ENCODE measurements around the gene PCMT1.
A peak's percentile ranks its signal among the peaks of the same experiment; 100 is the strongest.
"Not testable (repeated sequence)": the region's sequence is repeated elsewhere in the genome, so short reads cannot be mapped to it uniquely, and the experiment has no call there.

The PCMT1 gene

GRCh38 chr6:149823013-149823412, 73.5 kb downstream of the PCMT1 start:
- DNase-seq, result no peak

DNA sequence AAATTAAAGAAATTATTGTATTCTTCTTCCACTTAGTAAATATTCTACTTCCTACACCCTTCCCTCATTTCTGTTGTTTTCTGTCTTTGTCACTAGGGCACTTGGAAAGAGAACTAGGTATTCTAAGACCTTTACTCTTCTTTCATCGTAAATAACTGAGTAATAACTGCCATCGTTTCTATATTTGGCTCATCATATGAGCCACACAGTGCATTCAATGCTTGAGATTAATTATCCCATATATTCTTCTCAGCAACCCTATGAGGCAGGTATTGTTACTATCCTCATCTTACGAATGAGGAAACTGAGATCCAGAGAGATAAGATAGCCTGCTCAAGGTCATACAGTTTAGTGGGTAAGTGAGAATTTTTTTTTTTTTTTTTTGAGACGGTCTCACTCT, 75.8 kb downstream of the PCMT1 start:
- no peak for DNase-seq

GRCh38 chr6:149830731-149831307, 81.3 kb downstream of the PCMT1 start:
- no peak for DNase-seq

GRCh38 chr6:149831308-149831820, 81.8 kb downstream of the PCMT1 start:
- DNase-seq, result no peak

DNA sequence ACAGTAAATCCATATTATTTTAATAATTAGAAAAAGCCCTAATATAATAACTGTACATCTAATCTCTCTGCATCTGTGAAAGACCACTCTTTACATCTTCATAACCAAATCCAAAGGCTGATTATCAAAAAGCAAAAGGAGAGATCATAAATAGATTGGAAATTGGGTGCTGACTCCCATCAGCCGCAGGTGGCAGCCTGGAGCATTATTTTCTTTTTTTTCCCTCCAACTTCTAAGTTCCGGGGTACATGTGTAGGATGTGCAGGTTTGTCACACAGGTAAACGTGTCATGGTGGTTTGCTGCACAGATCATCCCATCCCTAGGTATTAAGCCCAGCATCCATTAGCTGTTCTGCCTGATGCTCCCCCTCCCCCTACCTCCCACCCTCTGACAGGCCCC, 84.1 kb downstream of the PCMT1 start:
- DNase-seq, result no peak

- DNase-seq, result no peak
Measured at GRCh38 chr6:149834513-149835481, 85.3 kb downstream of the PCMT1 start.

DNA sequence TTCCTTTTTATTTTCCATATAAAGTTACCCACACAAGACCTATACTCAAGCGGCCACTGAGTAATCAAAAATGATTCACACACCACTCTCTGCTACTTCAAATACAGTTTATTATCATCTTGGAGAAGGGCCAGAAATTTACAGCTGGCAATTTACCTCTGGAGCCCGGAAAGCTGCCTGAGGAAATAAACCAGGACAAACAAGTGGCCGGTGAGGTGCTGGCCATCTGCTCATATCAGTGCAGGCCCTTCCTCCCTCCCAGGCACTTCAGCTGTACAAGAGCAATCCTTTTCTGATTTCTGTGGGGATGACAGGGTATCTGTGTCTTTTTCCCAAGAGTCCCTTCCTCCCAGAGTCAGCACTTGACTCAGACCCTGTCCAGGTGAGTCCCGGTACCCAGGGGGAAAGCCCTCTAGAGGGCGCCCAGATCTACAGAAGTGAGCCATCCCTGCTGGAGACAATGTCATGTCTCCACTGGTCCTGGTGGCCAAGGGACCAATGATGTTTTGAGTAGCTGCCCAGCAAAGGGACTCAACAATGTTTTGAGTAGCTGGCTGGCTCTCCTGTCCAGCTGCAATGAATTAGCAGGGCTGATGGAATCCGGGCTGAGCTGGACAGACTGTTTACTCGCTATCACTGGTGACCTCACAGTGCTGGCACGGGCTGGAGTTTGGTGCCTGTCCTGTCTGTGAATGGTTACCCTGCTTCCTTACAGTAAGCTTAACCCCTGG, 91.0 kb downstream of the PCMT1 start:
- DNase-seq, result peak; percentile 21

DNA sequence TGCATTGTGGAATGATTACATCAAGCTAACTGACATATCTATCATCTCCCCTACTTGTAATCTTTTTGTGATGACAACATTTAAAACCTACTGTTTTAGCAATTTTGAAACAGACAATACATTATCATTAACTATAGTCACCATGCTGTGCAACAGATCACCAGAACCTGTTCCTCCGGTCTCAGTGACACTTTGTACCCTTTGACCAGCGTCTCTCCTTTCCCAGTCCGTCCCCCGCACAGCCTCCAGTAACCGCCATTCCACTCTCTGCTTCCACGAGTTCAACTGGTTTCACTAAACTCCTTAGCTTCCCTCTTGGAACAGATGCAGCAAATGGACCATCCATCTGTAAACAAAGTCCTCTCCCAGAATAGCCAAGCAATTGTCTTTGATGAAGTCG, 92.8 kb downstream of the PCMT1 start:
- no peak for DNase-seq

GRCh38 chr6:149843051-149843633, 93.6 kb downstream of the PCMT1 start:
- no peak for DNase-seq

GRCh38 chr6:149844036-149844435, 94.5 kb downstream of the PCMT1 start:
- not testable (repeated sequence) for DNase-seq

GRCh38 chr6:149844480-149844879, 94.9 kb downstream of the PCMT1 start:
- no peak for DNase-seq

DNA sequence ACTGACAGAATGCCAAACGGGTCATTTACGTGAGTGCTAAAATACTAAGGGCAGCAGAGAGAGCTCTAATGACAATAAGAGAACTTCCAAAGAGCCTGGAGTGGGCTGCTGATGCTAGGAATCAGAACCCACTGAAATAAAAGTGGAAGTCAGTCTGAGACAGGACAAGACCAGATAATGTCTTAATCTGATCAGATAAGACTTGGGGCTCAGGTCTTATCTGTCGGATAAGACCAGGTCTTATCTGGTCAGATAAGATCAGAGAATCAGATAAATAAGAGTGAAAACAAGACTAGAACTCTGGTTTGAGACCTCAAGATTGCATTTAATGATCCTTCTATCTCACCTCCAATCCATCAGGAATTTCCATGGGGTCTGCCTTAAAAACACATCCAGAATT, 96.0 kb downstream of the PCMT1 start:
- no peak for DNase-seq

GRCh38 chr6:149846321-149846720, 96.8 kb downstream of the PCMT1 start:
- DNase-seq, result no peak

DNA sequence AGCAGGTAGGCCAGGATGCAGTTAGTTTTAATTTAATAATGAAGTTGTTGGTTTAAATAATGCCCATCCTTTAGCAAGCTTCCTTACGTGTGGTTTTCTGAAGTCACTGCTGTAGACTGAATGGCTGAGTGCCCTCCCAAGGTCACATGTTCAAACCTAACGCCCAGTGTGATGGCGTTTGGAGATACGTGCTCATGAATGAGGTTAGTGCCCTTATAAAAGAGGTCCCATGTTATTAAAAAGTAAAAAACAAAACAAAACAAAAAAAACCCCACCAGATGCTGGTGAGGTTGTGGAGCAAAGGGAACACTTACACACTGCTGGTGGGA, 98.4 kb downstream of the PCMT1 start:
- DNase-seq, result no peak

DNA sequence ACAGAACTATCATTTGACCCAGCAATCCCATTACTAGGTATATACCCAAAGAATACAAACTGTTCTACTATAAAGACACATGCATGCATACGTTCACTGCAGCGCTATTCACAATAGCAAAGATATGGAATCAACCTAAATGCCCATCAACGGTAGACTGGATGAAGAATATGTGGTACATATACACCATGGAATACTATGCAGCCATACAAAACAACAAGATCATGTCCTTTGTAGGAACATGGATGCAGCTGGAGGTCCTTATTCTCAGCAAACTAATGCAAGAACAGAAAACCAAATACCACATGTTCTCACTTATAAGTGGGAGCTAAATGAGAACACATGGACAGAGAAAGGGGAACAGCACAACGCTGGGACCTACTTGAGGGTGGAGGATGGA, 98.8 kb downstream of the PCMT1 start:
- not testable (repeated sequence) for DNase-seq

DNA sequence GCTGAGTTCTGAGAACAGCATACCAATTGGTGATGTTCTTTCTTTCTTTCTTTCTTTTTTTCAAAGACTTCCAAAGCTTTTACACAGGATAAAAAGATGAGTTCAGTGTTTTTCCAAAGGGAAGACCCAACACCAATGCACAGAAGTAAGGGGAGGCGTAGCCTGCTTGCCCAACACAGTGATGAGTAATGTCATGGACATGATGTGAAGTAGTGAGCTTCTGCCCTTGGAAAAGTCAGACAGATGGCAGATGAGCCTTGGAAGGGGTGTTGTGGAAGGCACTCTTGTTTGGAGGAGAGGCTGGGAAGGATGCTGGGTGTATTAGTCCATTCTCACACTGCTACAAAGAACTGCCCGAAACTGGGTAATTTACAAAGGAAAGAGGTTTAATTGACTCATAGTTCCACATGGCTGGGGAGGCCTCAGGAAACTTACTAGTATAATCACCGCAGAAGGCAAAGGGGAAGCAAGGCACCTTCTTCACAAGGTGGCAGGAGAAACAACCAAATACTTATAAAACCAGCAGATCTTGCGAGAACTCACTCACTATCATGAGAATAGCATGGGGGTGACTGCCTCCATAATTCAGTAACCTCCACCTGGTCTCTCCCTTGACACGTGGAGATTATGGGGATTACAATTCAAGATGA, 102.0 kb downstream of the PCMT1 start:
- DNase-seq, result no peak

DNA sequence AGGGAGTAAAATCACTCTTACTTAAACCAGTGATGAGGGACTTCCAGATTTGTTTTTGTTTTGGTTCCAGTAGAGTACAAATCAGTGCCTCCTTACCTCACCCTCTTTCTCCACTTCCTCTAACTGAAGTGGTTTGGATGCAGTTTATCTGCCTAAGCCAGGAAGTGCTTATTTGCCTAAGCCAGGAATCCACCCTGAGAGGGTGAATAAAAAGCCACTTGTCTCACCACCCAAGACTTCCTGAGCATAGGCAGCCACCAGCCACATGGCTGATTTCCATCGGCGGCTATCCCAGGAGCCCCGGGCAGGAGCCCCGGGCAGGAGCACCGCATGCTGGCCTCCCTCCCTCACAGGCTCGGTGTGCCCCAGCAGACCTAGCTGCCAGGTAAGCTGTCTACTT, 102.6 kb downstream of the PCMT1 start:
- no peak for DNase-seq

DNA sequence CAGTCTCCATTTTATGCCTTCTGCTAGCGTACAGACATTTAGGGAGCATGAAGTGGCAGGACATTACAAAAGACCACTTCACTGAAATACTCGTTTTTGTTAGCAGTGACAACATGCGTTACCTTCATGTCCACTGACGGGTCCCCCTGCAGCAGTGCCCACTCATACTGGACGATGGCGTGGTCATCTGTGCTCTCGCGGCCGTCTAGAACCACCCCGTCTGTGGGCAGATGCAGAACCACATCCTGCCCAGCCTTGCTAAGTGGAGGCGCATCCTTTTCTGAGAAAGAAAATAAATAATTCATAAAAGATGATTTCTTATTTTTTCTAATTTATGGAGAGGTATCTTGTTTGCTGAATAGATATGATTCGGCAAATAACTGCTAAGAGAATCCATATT, 103.3 kb downstream of the PCMT1 start:
- no peak for DNase-seq

- not testable (repeated sequence) for DNase-seq
Measured at GRCh38 chr6:149854017-149854416, 104.5 kb downstream of the PCMT1 start.

GRCh38 chr6:149854532-149854931, 105.0 kb downstream of the PCMT1 start:
- DNase-seq, result no peak

DNA sequence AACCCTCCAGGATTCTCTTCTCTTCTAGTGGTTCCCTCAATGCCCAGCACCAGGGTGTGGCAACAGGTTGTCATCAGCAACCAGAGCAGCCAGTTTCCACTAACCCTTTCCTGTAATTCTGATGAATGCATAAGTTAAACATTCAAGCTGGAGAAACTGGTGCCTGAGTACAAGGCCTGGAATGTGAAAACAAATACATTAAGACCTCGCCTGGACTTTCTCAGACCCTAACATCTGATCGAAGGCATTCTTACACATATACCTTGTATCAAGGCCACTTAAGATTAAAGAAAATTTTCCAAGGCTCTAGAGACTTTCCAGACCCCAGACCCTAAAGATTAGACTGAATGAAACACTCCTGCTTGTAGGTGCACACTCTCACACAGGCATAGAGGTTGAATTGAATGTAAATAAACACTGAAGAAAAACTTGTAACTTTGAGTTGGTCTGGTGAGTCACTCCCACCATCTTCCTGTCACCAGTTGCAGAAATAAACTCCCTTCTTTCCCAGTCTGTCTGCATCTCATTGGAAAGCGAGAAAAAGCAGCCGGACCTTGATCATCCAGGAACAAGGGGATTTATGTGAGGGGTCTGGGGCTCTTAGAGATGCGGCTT, 105.6 kb downstream of the PCMT1 start:
- DNase-seq, result no peak

DNA sequence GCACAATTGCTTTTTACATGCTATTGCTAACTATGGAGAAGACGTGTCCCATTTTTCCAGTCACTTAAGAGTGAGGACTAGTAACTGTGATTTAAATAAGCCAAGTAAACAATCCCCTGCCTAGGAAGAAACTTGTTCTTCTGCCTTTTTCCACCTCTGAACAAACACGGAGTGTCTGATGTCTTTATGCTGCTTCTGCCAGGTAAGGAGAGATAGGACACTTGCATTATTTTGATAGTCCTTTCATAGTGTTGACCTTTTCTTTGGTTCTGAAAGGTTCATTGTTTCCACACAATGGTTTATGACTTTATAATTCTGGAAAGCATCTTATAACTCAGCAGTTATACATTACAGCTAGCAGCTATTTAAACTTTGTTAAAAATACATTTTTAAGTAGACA, 106.2 kb downstream of the PCMT1 start:
- DNase-seq, result no peak
